Measurements from ENCODE around the gene MRPS22.

Gene MRPS22

DNA sequence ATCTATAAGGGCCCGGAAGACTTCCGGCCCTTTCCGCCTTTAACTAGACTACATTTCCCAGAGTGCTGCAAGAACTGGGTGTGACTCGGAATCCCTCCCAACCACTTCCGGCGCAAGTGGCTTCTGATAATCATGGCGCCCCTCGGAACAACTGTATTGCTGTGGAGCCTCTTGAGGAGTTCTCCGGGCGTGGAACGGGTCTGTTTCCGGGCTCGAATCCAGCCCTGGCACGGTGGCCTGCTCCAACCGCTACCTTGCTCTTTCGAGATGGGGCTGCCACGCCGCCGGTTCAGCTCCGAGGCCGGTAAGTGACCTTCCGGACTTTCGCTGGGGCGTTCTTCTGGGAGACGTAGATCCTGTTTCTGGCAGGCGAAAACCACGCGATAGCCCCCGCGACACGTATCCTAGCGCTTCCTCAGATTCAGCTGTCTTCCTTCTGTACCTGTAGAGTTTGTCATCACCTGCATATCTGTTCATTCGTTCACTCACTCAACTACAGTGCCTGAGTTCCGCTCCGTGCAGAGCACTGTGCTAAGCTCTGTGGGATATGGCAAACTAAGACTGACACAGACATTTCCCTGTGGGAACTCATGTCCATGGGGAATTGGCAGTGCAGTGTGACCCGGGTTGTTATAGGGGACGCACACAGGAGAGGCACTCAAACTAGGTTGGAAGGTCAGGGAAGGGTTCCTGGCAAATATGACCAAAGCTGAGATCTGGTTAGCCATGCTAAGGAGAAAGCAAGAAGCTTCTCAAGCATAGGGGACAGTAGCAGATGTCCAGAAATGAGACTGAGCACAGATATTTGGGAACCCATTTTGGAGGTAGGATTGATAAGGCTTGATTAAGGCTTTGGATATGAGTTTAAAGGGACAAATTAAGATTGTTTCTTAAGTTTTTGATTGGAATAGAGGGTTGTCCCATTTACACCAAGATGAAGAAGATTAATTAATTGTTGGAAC is at the start of gene MRPS22:
MRPS22 (plus strand) TSS at position 126 of the 962 bp plus-strand sequence; CDS start at position 133, 7 bp downstream.
- peak; percentile 95 for DNase-seq

DNA sequence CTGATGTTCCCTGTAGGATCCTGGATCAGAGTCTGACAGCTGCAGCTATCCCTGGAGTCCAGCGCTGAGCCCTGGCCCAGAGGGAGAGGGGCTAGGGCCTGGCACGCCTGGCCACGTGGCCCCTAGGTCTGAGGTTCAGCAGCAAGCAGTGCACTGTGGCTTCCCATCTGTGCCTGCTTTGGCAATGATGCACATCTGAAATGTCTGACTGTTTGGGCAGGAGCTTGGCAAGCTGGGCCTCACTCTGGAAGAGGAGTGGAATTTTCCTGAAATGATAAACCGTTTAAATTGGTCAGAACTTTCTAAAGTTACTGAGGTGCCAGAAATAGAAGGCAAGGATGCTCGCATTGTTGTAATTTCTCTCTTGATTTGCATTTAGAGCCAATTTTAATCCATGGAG is 48.8 kb upstream of the MRPS22 start:
- no peak for DNase-seq

DNA sequence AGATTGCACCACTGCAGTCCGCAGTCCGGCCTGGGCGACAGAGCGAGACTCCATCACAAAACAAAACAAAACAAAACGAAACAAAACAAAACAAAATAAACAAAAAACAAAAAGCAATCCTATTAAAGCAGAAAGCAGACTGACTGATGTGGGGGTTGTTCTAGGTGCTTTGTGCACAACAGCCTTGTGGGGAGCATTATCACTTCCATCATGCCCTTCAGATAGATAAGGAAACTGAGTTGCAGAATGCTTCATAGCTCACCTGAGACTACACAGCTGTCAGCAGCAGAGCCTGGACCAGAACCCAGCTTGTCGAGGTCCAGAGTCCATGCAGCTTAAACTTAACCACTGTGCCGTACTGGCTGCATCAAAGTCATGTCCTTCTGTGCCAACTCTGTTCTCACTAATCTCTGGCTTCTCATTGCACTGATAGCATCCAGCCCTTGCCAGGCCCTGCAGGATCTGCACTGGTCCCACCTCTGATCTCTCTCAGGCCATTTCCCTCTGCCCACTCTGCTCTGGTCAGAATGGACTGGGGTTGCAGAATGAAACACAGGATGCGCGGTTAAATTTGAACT is 47.6 kb upstream of the MRPS22 start:
- no peak for DNase-seq

DNA sequence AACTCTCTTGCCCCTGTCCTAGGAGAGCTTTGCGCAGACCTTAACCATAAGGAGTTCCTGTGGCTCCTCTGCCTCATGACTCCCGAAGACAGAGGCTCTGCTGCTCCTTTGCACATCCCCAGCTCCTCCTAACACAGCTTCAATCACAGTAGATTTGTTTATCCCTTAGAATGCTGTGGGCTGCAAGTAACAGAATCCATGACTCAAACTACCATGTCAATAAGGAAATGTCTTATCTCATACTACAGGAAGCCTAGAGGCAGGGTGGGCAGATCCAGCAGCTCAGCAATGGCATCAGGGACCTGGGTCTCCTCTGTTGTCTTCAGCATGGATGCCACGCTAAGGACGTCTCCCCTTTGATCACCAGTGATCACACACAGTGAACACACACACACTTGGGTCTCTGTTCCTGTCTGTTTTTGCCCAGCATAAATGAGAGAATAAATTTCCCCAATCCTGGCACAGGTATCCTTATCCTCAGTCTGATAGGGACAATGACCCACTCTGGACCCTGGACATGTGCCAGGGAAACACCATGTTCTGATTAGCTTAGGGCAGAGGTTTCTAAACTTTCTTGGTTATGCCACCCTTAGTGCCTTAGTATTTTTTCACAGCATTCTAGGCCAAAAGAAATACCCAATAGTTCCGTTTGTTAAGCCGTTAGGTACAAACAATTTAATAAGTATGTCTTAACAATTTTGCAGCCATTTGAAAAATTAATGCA is 46.1 kb upstream of the MRPS22 start:
- DNase-seq: no peak

DNA sequence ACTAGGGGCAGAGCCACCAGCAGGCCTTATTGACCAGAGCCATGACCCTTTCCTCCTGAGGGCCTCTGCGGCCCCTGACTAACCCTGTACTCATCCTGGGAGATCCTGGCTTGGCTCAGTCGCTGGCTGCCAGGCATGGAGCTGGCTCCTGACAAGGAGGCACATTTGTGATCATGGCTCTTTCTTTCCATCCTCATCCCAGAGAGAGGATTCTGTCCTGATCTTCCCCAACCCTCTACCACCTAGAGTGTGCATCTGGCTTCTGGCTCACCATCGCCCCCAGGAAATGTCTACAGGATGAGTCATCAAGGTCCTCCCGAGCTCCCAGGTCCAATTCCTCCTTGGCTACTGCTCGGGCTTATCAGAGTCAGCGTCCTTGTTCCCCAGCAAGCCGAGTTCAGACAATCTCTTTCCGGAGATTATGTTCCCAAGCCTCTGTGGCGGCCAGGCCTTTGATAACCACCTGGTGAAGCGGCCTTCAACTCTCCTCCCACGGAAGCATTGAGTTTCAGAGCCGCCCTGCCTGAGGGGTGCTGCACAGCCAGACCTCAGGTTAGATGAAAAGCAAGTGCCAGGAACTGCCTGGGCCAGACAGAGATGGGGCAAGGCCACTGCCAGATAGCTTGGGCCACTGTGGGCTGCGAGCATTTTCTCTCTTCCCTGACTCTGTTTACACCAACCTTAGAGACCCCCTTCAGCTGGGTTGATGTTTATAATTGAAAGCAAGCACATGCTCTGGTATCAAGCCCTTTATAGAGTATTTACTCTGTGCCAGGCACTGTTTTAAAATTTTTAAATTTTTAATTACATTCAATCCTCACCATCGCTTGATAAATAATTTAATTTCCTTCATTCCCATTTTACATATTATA is 44.3 kb upstream of the MRPS22 start:
- no peak for DNase-seq

DNA sequence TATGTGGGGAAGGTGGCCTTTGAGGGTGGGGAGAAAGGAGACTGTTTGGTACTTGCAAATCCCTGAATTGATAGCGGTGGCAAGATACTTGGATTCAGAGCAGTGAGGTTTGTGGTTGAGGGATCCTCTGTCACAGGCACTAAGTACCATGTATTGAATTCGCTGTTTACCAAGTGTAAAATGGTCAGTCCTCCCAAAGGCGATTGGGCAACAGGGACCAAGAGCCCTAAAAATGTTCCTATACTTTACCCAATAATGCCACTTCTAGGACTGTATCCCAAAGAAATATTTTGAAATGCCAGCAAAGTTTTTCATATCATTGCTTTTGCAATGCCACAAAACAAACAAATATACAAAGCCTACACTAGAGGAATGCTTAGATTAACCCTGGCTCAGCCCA is 43.4 kb upstream of the MRPS22 start:
- DNase-seq: no peak

DNA sequence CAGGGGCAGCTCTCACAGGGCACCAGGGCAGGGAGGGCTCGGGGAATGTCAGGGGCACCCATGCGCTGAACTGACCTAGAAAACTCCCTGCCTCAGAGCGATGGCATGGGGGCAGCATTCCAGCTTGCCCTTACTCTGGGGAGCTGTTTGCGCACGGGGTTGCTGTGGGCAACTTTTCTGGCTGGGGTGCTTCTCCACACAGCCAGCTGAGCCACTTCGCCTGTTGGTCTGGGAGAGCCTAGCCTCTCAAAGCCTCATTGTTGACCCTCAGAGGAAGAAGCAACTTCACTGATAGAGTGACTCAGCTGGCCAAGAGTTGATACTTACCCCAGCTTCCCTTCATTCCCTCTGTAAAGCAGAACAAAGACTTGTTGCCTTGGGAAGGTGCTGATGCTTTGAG is 42.6 kb upstream of the MRPS22 start:
- no peak for DNase-seq

DNA sequence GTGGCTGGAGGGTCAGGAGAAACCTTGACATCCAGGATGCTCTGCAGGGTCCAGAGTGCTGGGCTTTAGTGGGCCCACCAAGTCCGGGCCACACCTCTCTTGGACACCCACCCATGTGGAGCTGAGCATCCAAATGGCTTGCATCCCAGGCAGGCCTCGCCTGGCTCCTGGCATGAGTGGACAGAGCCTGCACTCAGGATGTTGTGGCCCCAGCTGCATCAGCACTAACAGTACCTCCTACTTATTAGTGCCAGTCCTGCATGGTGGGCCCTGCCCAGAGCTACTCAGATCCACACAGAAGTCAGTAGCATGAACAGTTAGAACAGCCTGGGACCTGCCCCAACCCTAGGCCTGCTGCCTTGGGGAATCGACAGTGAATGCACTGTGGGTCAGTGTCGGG is 42.2 kb upstream of the MRPS22 start:
- no peak for DNase-seq

DNA sequence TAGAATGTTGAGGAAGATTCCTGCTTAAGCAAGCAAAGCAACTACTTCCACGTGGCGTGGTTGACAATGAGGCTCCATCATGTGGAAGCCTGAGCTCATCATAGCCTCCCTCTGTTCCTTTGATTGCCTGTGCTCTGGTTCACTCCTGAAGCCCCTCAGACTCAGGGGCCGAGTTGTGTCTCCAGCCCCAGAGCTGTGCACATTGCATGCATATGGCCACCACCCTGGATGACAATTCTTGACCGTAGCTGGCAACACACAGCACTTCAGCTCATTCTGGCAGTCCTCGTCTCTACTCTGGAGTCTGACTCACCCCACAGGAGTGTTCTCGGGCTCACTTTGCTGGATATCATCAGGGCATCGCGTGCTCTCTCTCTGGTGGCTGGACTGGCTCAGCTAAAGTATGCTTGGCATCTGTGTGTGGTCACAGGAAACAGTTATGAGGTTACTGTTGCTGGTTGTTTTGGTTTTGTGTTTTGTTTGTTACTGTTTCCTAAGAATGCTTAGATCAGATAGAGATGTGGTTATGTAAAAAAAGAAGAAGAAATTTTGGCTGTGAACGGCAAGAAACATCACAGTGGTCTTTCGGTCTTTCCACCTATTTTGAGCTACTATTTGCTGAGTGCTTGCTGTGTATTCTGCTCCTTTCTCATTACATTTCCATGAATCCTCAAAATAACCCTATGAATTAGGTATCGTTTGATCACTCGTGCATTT is 41.6 kb upstream of the MRPS22 start:
- no peak for DNase-seq

DNA sequence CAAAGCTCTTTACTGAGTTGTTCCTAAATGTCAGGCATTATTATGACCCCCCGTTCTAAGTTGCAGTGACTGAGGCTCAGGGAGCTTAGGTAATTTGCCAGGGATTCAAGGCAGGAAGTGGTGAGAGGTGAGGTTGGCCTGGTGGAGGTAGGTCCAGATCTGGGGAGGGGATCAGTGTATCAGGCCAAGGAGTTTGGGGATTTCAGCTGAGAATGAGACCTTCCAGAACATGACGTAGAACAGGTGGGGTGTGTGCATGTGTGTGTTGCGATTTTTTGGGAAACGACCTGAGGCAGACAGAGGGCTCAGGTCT is 41.1 kb upstream of the MRPS22 start:
- no peak for DNase-seq

DNA sequence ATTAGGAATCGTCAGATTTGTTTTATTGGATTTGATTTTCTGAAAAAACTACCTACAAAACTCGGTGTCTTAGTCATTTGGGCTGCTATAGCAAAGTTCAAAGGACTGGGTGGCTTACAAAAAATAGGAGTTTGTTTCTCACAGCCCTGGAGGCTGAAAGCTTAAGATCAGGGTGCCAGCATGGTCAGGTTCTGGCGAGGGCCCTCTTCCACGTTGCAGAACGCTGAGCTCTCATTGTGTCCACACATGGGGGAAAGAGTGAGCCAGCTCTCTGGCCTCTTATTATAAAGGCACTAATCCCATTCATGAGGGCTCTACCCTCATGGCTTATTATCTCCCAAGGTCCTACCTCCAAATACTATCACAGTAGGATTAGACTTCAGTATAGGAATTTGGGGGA is 40.6 kb upstream of the MRPS22 start:
- DNase-seq: no peak

DNA sequence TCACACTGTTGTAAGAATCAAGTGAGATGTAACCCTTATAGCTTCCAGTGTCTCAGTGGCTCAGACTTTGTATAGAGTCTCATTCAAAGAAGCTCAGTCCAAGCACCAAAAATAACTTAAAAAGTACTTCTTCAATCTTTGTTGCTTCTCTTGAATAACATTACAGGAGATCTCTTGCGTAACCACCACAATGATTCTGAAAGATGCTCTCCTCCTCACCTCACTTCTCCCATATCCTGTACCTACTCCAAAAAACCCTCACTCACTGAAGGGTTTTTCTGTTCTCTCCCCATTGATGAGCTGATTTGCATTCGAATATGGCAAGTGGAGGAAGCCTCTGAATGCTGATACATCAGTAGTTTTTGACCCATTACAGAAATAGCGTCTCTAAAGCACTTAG is 39.4 kb upstream of the MRPS22 start:
- DNase-seq: no peak

DNA sequence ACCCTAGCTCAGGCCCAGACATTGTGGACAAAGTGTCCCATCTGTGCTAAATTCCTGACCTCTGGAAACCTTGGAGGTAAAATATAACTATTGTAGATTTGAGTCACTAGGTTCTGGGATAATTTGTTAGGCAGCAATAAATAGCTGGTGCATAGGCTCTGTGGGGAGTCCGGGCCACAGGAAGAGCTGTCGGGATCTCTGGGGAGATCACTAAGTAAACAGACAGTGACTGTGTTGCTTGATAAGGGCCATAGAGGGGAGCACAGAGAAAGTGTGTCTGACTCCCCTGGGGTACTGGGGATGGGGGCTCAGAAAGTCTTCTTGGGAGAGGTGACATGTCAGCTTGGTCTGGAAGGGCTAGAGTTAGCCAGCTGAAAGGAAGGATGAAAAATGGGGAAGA is 37.7 kb upstream of the MRPS22 start:
- no peak for DNase-seq

DNA sequence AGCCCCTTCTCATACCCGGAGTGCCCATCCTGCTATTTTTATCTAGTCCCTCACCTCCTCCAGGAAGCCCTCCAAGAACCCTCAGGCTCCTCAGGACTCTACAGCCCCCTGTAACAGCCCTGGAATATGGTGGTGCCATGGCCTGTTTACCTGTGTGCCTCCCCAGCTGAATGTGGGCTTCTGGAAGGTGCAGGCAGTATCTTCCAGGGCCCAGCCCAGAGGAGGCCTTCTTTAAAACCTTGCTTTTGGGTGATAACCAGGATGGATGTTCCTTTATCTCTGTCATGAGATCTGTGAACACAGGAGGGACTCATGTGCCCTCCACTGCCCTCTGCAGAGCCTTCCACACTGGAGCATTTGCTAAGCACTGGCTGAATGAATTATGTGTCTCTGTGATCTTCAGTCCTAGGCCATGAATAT is 36.7 kb upstream of the MRPS22 start:
- DNase-seq: no peak

DNA sequence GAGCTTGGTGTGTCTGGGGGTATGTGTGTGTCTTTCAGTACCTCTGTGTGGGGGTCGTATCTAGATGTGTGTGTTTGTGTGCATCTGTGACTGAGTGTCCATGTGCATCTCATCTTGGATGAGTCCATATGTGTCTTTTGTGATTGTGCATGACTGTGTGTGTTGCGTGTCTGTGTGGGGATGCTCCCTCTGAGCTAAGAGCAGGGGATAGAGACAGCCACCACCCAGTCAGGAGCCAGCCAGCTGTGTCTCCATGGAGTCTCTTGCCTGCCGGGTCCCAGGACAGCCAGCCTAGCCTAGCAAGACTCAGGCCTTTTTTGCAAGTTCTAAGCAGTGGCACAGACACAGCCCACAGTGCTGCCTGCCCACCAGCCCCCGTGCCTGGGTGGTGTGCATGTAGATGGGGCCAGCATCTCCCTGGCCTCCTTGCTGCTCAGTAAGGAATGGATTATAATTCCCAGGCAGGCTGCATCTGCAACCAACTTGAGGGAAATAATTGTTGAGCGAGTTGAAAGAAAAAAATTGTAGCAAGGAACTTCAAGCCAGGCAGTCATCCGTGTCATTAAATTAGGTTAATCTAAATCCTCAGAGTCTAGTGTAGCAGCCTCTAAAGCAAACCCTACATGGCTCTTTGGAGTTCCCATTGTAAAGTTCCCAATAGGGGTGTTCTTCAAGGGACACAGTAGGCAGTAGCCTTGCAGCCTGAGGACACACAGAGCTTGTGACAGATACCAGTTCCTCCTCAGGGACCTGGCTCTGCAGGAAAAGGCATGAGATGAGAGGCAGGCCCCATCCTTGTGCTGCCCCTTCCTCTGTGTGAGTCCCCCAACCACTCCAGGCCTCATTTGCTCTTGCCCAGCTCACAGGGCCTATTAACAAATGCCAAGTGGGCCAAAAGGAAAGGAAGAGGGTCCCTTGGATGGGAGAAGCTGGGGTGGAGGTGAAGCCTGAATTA is 35.9 kb upstream of the MRPS22 start:
- DNase-seq: no peak

DNA sequence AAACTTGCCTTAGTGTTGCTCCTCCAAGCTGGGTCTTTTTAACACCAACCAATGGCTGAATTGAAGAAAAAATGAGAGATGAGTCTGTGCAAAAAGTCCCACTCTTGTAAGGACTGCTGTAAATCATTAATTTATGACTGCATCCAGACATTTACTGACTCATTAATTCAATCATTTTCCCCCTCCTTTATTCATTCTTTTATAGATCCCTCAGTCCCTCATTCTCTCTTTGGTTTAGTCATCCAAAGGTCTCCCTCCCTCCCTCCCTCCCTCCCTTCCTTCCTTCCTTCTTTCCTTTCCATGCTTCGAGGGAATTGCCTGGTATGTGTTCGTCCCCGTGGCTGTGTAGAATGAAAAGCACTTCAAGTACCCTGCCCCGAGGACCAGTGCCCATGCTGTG is 35.3 kb upstream of the MRPS22 start:
- DNase-seq: no peak

DNA sequence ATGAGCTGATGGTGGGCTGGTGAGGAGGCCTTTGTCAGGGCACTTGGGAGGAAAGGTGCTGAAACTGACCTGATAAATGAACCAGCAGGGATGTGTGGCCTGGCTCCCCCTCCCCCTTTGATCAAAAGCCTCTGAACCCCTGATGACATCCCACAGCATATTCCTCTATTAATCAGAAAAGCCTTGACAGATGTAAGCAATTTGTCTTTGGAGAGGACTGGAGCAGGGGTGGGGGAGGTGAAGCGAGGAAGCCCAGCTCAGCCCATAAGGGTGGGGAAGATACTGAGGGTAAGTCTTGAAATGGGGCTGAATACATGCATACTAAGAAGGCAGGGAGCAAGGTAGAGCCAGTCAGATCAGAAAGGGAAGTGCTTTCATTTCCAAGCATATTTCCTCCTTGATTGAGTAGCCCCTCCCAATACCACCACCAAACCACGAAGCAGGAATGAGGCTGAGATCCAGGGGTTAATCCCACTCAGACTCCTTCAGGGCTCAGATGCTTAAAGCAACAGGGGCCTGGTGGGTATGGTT is 34.7 kb upstream of the MRPS22 start:
- DNase-seq: no peak

DNA sequence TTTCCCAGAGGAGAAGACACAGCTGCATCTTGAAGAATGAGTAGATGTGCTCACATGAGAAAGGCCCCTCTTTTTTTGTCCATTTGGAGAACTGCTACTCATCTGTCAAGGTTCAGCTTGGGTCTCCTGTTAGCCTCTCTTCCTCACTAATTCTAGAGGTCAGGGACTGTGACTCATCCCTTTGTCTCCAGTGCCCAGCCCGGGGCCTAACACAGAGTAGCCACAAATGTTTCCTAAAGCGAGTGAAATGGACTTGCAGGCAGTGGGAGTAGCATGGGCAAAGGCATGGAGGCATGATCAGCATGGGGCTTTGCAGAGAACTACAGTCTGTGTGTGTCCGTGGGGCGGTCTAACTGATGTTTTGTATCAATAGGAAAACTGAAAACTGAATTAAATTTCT is 33.9 kb upstream of the MRPS22 start:
- DNase-seq: no peak

DNA sequence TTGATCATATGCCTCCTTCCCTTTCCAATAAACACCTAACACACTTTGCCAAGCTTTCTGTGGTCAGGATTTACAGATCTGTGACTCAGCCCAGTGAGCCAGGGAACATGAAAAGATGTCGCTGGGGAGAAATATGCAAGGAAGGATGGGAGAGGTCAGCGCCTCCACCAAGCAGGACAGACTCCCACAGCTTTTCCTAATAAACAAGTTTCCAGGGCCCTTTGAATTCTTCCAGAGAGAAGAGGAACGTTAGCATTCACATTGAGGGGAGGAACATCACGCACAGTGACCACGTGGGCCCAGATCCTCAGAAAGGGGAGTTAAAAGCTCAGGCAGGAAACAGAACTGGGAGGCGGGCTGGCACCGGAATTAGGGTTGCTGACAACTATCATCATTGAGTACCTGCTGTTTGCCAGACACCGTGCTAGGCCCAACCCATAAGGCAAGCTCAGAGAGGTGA is 33.3 kb upstream of the MRPS22 start:
- no peak for DNase-seq

DNA sequence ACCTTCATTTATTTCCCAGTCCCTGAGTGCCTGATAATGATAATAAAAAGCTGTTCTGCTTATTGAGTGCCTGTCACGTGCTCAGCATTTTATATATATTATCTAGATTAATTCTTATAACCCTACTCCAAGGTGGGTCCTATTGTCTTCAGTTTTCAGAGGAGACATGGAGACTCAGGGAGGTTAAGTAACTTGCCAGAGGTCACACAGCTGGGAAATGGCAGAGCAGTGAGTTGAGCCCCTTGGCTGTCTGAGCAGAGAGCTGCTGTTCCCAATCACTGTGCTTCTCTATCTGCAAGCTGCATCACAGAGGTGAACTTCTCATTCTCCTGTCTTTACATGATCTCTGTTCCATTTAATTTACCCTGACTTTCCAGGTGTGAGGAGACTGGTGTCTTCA is 32.3 kb upstream of the MRPS22 start:
- DNase-seq: no peak

DNA sequence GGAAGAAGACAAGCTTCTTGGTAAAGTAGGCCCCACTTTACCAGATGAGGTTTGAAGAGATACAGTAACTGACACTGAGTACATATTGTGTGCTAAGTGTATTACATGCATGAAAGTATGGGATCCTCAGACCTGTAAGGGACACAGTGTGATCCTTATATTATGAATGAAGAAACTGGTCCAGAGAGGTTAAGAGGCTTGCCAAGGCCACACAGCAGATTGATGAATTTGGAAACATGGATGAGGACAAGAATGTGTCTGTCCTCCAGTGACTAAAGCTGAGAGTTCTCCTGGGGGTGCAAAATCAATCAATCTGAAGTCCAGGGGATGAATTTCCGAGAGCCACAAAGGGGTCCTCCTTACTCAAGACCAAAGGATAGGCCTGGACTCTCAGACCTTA is 31.4 kb upstream of the MRPS22 start:
- DNase-seq: no peak
